Neutrophil (primary cell): ENCODE data around the gene SLC6A13.

Experiments
- H3K27ac ChIP-seq: fragments of 200-600 bp; sonication (generic); 2 replicates; pipeline ENCODE4 v1.5.1; 2016; ENCODE audit warnings: mild to moderate bottlenecking, moderate library complexity
- H3K27me3 ChIP-seq: fragments of 200-600 bp; sonication (generic); 2 replicates; pipeline ENCODE4 v1.6.0; 2016; ENCODE audit warnings: mild to moderate bottlenecking
- H3K36me3 ChIP-seq: fragments of 200-600 bp; sonication (generic); 2 replicates; pipeline ENCODE4 v1.5.1; 2017
- H3K4me1 ChIP-seq, 2 experiments: fragments of 200-600 bp in 1 of 2; sonication (generic) in 1 of 2; 1 replicate in 1 of 2; 2 replicates in 1 of 2; pipeline versions ENCODE4 v1.5.1 to v1.6.1; 2013 to 2016; ENCODE audit warnings: low read depth in 1 of 2, low read length in 1 of 2, mild to moderate bottlenecking in 1 of 2, moderate library complexity in 1 of 2; ENCODE audit not compliant: control insufficient read depth in 1 of 2, insufficient read depth in 1 of 2
- H3K4me3 ChIP-seq, 2 experiments: fragments of 200-600 bp in 1 of 2; sonication (generic) in 1 of 2; 1 replicate in 1 of 2; 2 replicates in 1 of 2; pipeline ENCODE4 v1.5.1; 2013 to 2016; ENCODE audit warnings: low read depth in 1 of 2, low read length in 1 of 2, mild to moderate bottlenecking in 1 of 2, moderate library complexity in 1 of 2
- H3K9me3 ChIP-seq: fragments of 200-600 bp; sonication (generic); 2 replicates; pipeline ENCODE4 v1.5.1; 2016
- TF ChIP-seq, protein P1 (sequence below): fragments of 200-600 bp; sonication (generic); IDR thresholded peaks from 2 replicates; pipeline ENCODE4 v1.5.1; 2016; ENCODE audit warnings: antibody characterized with exemption

The SLC6A13 gene

DNA sequence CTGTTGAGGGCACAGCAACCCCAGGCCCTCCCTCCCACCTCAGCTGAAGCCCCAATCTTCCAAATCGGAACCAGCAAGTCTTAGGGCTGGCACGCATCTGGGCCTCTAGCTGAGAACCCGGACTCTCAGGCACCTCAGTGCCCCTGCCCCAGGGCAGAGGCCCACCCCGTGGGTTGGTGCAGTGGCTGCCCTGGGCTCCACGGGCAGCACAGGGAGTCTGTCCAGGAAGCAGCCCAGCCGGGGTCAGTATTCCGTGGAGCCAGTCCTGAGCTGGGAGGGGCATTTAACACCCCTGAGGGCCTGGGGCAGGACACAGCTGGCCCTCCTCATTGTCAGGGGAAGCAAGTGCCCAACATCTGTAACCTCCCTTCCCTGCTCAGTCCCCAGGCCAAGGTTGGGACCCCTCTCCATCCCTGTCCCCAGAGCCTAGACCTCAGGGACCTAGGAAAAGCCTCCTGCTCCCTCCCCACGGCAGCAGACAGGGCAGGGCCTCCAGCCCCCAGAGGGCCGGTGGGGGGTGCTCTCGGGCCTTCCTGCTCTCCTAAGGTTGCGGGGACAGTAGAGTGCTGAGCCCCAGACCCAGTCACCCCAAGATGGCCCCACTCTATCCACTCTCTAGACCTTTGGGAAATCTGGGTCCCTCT is 85.2 kb downstream of the SLC6A13 start:
- Histone ChIP-seq H3K27me3 (peaks cover 14% of the 10 kb centered on the region), H3K27ac (no peak overlapping the region)
- TF ChIP-seq, protein P1, sequence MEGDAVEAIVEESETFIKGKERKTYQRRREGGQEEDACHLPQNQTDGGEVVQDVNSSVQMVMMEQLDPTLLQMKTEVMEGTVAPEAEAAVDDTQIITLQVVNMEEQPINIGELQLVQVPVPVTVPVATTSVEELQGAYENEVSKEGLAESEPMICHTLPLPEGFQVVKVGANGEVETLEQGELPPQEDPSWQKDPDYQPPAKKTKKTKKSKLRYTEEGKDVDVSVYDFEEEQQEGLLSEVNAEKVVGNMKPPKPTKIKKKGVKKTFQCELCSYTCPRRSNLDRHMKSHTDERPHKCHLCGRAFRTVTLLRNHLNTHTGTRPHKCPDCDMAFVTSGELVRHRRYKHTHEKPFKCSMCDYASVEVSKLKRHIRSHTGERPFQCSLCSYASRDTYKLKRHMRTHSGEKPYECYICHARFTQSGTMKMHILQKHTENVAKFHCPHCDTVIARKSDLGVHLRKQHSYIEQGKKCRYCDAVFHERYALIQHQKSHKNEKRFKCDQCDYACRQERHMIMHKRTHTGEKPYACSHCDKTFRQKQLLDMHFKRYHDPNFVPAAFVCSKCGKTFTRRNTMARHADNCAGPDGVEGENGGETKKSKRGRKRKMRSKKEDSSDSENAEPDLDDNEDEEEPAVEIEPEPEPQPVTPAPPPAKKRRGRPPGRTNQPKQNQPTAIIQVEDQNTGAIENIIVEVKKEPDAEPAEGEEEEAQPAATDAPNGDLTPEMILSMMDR, result no peak

DNA sequence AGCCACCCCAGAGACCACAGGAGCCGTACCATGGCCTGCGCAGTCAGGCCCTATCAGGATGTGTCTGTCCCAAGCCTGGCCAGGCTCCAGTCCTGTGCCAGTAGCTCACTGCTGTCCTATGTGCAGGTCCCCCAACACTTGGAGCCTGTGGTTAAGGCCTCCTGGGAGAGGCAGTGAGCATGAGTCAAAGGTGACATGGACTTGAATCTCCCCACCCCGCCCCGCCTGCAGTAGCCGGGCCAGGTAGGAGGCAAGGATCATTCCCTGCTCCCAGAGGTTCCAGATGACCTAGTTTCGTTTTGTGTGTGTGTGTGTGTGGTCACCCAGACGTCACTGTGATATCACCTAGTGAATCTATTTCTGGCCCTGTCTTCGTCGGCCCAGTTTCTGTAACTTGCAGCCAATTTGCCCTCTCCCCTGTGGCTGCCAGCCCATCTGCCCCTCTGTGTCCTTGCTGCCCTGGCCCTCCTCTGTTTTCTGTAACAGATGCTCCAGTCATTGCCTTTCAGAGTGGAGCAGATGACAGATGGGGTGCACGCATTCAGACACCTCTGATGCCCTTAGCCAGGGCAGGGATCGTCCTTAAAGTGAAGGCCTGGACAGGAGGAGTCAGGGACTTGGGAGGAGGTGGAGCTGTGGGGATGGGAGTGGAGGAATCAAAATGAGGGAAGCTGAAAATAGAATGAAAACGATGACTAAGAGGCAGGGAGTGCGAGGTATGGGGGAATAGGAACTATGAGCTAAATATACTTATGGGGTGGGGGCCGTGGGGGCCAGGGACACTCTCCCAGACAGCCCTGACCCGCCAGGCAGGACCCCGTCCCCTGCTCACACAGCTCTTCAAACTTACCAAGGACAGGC is 86.1 kb downstream of the SLC6A13 start:
- TF ChIP-seq, protein P1, result no peak
- Histone ChIP-seq H3K36me3 (no peaks in the 10 kb centered on the region), H3K27ac (no peak overlapping the region), H3K9me3 (no peaks in the 10 kb centered on the region), H3K27me3 (peaks cover 22% of the 10 kb centered on the region), H3K4me1 (no peaks in the 10 kb centered on the region), H3K4me3 (no peak overlapping the region)

More for the DNA sequence above, 85.2 kb downstream of the SLC6A13 start:
- Histone ChIP-seq H3K4me1 (no peaks in the 10 kb centered on the region), H3K9me3 (no peaks in the 10 kb centered on the region), H3K36me3 (no peaks in the 10 kb centered on the region), H3K4me3 (no peak overlapping the region)

DNA sequence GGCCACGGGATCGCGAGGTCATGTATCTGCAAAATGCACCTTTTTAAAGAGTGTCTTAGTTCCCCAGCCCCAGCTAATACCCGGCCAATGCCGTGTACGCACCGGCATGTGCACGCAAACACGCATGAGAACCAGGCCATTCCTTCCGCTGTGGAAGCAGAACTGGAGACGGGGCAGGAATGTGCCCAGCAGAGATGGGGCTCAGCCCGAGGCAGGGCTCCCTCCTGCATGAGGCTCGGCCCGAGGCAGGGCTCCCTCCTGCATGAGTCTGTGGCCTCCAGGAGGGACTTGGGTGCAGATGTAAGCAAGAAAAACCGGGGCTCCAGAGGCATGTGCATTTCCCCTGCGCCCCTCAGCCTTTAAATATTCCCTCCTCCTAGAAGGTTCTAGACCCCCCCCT is 86.9 kb downstream of the SLC6A13 start:
- Histone ChIP-seq H3K36me3 (no peaks in the 10 kb centered on the region), H3K27me3 (peaks cover 22% of the 10 kb centered on the region), H3K9me3 (no peaks in the 10 kb centered on the region), H3K4me3 (no peak overlapping the region), H3K27ac (no peak overlapping the region), H3K4me1 (no peaks in the 10 kb centered on the region)
- TF ChIP-seq, protein P1, result no peak

DNA sequence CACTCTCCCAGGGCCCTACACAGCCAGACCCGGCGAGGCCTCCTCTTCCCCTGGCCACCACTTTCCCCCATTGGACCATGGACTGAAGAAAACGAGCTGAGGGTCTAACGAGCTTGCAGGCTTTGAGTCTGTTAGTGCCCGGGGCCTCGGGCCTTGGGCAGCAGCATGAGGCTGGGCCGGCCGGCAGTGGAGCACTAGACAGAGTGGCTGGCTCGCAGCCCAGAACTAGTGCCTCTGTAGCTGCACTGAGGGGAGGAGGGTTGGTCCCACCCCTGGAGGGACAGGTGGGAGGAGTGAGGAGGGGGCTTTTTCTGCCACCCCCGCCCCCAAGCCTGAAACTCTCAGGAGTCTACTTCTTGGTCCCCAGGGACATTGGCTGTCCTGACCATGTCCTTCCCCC is 87.4 kb downstream of the SLC6A13 start:
- Histone ChIP-seq H3K36me3 (no peaks in the 10 kb centered on the region), H3K27ac (no peak overlapping the region), H3K27me3 (peaks cover 22% of the 10 kb centered on the region), H3K4me3 (no peak overlapping the region), H3K4me1 (no peaks in the 10 kb centered on the region), H3K9me3 (no peaks in the 10 kb centered on the region)
- TF ChIP-seq, protein P1, result no peak

DNA sequence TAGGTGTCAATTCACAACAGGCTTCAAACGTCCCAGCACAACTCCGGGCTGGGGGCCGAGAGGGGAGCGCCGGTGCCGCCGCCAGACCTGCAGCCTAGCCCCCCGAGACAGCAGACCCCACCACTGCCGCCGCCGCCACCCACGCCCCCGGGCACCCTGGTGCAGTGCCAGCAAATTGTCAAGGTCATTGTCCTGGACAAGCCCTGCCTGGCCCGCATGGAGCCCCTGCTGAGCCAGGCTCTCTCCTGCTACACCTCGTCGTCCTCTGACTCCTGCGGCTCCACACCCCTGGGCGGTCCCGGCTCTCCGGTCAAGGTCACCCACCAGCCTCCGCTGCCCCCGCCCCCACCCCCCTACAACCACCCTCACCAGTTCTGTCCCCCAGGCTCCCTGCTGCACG is 88.0 kb downstream of the SLC6A13 start:
- Histone ChIP-seq H3K9me3 (no peaks in the 10 kb centered on the region), H3K36me3 (no peaks in the 10 kb centered on the region), H3K27ac (no peak overlapping the region), H3K4me1 (no peaks in the 10 kb centered on the region), H3K27me3 (peaks cover 22% of the 10 kb centered on the region), H3K4me3 (no peak overlapping the region)
- TF ChIP-seq, protein P1, result no peak
